KOPT-K1 (cell line): ENCODE data around the gene ZDHHC24.
"Not testable (repeated sequence)": the region's sequence is repeated elsewhere in the genome, so short reads cannot be mapped to it uniquely, and the experiment has no call there.

Source experiments
- H3K27ac ChIP-seq: fragments of 200-600 bp; sonication (generic); 2 replicates; pipeline ENCODE4 v1.5.1; 2016; ENCODE audit warnings: antibody characterized with exemption, mild to moderate bottlenecking, low read depth, low read length; ENCODE audit not compliant: poor library complexity, severe bottlenecking
- H3K36me3 ChIP-seq: fragments of 200-600 bp; sonication (generic); 2 replicates; pipeline ENCODE4 v1.5.1; 2017; ENCODE audit warnings: antibody characterized with exemption, mild to moderate bottlenecking, low read length, moderate library complexity; ENCODE audit not compliant: insufficient read depth
- H3K9me3 ChIP-seq: fragments of 200-600 bp; sonication (generic); 2 replicates; pipeline ENCODE4 v1.5.1; 2017; ENCODE audit warnings: antibody characterized with exemption, low read length, mild to moderate bottlenecking; ENCODE audit not compliant: insufficient read depth, poor library complexity, severe bottlenecking

The ZDHHC24 gene

GRCh38 chr11:66542362-66542761, 3.5 kb downstream of the ZDHHC24 start:
- H3K9me3 ChIP-seq, result no peaks in the 10 kb centered on the region
- peaks cover 42% of the 10 kb centered on the region for H3K36me3 ChIP-seq
- no peak overlapping the region for H3K27ac ChIP-seq

- H3K27ac ChIP-seq, result no peak overlapping the region
- peaks cover 47% of the 10 kb centered on the region for H3K36me3 ChIP-seq
- no peaks in the 10 kb centered on the region for H3K9me3 ChIP-seq
These were observed 4.0 kb downstream of the ZDHHC24 start for GRCh38 chr11:66541892-66542291.

- not testable (repeated sequence) for H3K27ac ChIP-seq, H3K9me3 ChIP-seq
- H3K36me3 ChIP-seq, result peaks cover 55% of the 10 kb centered on the region
These were observed 5.2 kb downstream of the ZDHHC24 start for GRCh38 chr11:66540598-66540997.

GRCh38 chr11:66539870-66540213, 6.0 kb downstream of the ZDHHC24 start:
- H3K36me3 ChIP-seq, result peaks cover 55% of the 10 kb centered on the region
- H3K27ac ChIP-seq, result no peak overlapping the region
- no peaks in the 10 kb centered on the region for H3K9me3 ChIP-seq

- no peak overlapping the region for H3K27ac ChIP-seq
- peaks cover 55% of the 10 kb centered on the region for H3K36me3 ChIP-seq
- H3K9me3 ChIP-seq, result no peaks in the 10 kb centered on the region
These were observed 6.5 kb downstream of the ZDHHC24 start for GRCh38 chr11:66539170-66539869.

- Histone ChIP-seq H3K9me3 (no peaks in the 10 kb centered on the region), H3K36me3 (peaks cover 14% of the 10 kb centered on the region; the same call in 1 of the 2 replicates), H3K27ac (no peak overlapping the region)
These were observed 13.1 kb downstream of the ZDHHC24 start for GRCh38 chr11:66532784-66533183.

GRCh38 chr11:66531841-66532240, 14.0 kb downstream of the ZDHHC24 start:
- Histone ChIP-seq H3K9me3 (no peaks in the 10 kb centered on the region), H3K36me3 (peaks cover 8% of the 10 kb centered on the region; the same call in 1 of the 2 replicates), H3K27ac (no peak overlapping the region)

- H3K27ac ChIP-seq, result no peak overlapping the region
- peaks cover 1% of the 10 kb centered on the region; the same call in 1 of the 2 replicates for H3K36me3 ChIP-seq
These were observed 14.7 kb downstream of the ZDHHC24 start for GRCh38 chr11:66530927-66531709.

GRCh38 chr11:66529655-66530054, 16.2 kb downstream of the ZDHHC24 start:
- Histone ChIP-seq H3K27ac (no peak overlapping the region), H3K9me3 (no peaks in the 10 kb centered on the region), H3K36me3 (no peaks in the 10 kb centered on the region)

More at GRCh38 chr11:66530927-66531709, 14.7 kb downstream of the ZDHHC24 start:
- H3K9me3 ChIP-seq, result no peaks in the 10 kb centered on the region

GRCh38 chr11:66529069-66529468, 16.8 kb downstream of the ZDHHC24 start:
- H3K36me3 ChIP-seq, result no peaks in the 10 kb centered on the region
- no peak overlapping the region for H3K27ac ChIP-seq
- H3K9me3 ChIP-seq, result no peaks in the 10 kb centered on the region

GRCh38 chr11:66524304-66525040, 21.4 kb downstream of the ZDHHC24 start:
- Histone ChIP-seq H3K36me3 (peaks cover 24% of the 10 kb centered on the region), H3K9me3 (no peaks in the 10 kb centered on the region), H3K27ac (no peak overlapping the region)

- peaks cover 28% of the 10 kb centered on the region for H3K36me3 ChIP-seq
- no peaks in the 10 kb centered on the region for H3K9me3 ChIP-seq
- no peak overlapping the region for H3K27ac ChIP-seq
These were observed 22.2 kb downstream of the ZDHHC24 start for GRCh38 chr11:66523611-66524010.

GRCh38 chr11:66510990-66511339, 34.9 kb downstream of the ZDHHC24 start:
- Histone ChIP-seq H3K9me3 (no peaks in the 10 kb centered on the region), H3K27ac (peak overlapping the region; percentile 21), H3K36me3 (peaks cover 39% of the 10 kb centered on the region)

GRCh38 chr11:66510271-66510989, 35.4 kb downstream of the ZDHHC24 start, which contains the start of gene BBS1:
Gene BBS1 (plus strand): TSS chr11:66510635. CDS start chr11:66510660, 25 bp downstream.
- Histone ChIP-seq H3K36me3 (peaks cover 43% of the 10 kb centered on the region), H3K9me3 (no peaks in the 10 kb centered on the region), H3K27ac (peak within 1 kb of the TSS; percentile 21)
